Smooth muscle cell of the brain vasculature (primary cell): Measurements from ENCODE around the gene TMEM109.
"Not testable (repeated sequence)": the region's sequence is repeated elsewhere in the genome, so short reads cannot be mapped to it uniquely, and the experiment has no call there.

ENCODE experiments used
- DNase-seq: peaks from one replicate; pipeline ENCODE4 v3.0.0-alpha.2; 2012; ENCODE audit warnings: low read depth, low spot score

Gene TMEM109

GRCh38 chr11:60909680-60910280 is 4.2 kb upstream of the TMEM109 start:
- not testable (repeated sequence) for DNase-seq

- DNase-seq: no peak
Measured at GRCh38 chr11:60910281-60910687, 3.7 kb upstream of the TMEM109 start.

- no peak for DNase-seq
Measured at GRCh38 chr11:60910711-60911380, 3.1 kb upstream of the TMEM109 start.

GRCh38 chr11:60912223-60912850 is 1.6 kb upstream of the TMEM109 start:
- peak; percentile 86 for DNase-seq

DNA sequence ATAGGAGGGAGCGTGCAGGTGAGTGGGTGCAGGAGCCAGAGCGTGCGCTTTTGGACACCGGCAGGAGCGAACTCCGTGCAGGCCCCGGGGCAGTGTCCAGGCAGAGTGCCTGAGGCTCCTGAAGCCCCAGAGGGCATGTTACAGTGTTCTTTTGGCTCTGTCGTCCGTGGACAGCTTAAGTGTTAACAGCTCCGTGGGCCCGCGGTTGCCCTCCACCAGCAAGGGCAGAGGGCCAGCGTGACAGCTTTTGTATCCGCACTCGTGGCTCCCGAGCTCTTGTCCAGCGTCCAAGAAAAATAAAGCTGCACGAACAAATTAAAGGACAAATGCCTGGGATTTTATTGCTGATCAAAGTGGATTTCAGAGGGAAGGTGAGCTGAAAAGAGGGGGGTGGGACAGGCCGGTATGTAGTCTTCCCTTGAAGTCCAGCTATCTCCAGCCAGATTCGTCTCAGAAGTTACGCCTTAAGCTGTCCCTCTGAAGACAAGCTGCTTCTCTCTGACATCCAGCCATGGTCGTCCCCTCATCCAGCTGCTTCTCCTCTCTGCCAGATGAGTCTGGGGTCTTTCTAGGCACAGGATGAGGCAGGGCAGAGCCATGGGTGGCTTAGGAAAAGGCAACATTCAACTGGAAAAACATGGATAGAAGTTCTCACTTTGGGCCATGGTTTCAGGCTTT is 968 bp upstream of the TMEM109 start:
- no peak for DNase-seq

- no peak for DNase-seq
Measured at GRCh38 chr11:60914633-60915247, 782 bp downstream of the TMEM109 start.

- no peak for DNase-seq
Measured at GRCh38 chr11:60915248-60915914, 1.4 kb downstream of the TMEM109 start.

- no peak for DNase-seq
Measured at GRCh38 chr11:60916669-60917206, 2.8 kb downstream of the TMEM109 start.

DNA sequence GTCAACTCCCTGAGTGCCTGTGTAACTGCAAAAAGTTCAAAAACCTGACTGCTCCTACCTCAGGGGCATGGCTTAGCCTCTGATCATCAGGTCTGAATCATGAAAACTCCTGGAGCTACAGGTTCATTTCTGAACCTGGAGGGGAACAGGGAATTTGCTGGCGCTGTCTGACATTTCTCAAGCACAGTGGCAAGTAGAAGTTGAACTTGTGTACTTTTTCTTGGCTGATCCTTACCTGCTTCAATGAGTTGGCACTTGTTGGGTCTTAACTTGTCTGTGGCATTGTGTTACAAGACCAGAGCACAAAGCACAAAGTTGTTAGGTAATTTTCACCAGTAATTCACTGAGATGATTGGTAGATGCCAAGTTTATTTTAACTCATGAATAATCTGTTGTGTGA is 3.3 kb downstream of the TMEM109 start:
- DNase-seq: no peak

- no peak for DNase-seq
Measured at GRCh38 chr11:60918251-60918938, 4.4 kb downstream of the TMEM109 start.

DNA sequence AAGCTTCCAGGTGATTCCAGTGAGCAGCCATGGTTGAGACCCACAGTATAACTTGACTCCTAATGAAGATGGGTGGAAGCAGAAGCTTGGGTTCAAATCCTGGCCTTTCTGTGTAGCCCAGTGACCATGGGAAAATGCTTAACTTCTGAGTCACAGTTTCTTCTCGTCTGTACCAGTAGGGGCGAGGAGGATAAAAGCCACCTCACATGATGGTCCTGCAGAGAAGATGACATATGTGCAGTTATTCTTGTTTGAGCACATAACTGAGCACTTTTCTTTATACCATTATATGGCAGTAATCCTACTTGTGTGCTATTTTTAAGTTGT is 4.9 kb downstream of the TMEM109 start:
- DNase-seq: no peak

GRCh38 chr11:60919320-60919719 is 5.4 kb downstream of the TMEM109 start:
- no peak for DNase-seq

DNA sequence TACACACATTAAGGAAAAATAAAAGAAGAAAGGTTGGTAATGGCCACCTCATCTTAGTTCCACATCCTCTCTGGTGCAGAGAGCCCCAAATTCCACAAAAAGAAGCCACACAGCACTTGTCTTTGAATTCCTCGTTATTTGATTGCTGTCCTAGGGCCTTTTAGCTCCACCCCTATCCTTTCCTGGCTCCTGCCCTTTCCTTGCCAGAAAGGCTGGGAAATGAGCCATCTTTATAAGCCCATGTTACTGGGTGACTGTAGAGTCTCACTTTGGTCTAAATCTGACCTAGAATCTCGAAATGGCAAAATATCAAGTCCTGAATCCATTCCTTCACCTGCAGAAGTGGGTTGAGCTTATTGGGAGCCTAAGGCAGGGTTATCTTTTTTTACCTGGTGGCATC is 6.0 kb downstream of the TMEM109 start:
- DNase-seq: no peak

DNA sequence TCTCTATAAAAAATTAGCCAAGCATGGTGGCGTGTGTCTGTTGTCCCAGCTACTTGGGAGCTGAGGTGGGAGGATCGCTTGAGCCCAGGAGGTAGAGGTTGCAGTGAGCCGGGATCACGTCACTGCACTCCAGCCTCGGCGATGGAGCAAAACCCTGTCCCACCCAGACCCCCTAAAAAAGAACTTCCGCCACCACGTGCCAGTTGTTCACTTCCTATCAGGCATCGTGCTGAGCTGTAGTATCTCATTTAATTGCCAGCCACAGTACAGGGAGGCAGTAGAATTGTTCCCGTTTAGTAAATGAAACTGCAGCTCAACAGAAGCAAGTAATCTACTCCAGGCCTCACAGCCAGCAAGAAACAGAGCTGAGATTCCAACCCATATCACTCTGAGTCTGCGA is 7.3 kb downstream of the TMEM109 start:
- DNase-seq: no peak

GRCh38 chr11:60921777-60922335 is 7.9 kb downstream of the TMEM109 start:
- DNase-seq: no peak

DNA sequence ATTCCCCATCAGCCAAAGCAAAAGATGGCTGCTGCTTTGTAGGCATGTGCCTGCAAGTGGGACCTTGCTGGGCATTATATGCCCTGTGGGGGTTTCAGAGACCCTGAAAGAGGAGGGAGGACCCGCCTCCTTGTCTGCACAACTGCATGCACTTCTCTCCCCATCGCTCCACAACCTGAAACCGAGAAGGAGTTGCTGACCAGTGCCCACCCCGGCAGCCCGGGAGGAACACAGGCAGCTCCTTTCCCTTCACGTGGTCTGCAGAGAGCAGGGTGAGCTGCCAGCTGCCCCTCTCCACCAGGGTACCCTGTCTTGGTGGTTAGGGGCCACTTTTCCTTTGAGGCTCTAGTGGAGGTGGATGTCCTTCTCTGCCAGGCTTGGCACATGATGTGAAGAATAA is 8.9 kb downstream of the TMEM109 start:
- no peak for DNase-seq

DNA sequence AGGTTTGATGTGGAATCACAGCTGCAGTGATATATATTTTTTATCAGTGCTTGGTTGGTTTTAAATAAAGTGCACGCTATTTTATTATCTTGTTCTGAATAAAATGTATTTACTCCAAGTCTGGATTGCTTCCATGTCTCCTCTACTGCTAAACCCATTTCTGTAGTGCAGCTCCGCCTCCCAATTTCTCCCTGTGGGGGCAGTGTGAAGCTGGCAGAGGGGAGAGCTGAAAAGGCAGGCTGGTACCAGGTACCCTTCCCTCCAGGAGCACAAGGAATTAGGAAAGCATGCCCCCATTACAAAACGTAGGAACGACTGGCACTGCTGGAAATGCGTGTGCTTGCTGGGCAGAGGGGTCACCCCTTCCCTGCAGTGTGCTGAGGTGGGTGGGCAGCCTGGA is 9.4 kb downstream of the TMEM109 start:
- DNase-seq: no peak

- no peak for DNase-seq
Measured at GRCh38 chr11:60923800-60924109, 9.8 kb downstream of the TMEM109 start.

- no peak for DNase-seq
Measured at GRCh38 chr11:60924110-60924905, 10.3 kb downstream of the TMEM109 start, which contains the start of gene TMEM132A. TSS of gene TMEM132A (plus strand) at chr11:60924460. CDS start at chr11:60924634, 174 bp downstream.
